Measurements from ENCODE around the gene CLMN.

The CLMN gene

GRCh38 chr14:95353007-95353406 lies 33.3 kb upstream of the CLMN start:
- H3K36me3 ChIP-seq (ENCODE audit: insufficient read depth, low read length) = no peaks in the 10 kb centered on the region
- no peaks in the 10 kb centered on the region for H3K4me1 ChIP-seq (ENCODE audit: insufficient read depth, low read length)
- H3K4me3 ChIP-seq (ENCODE audit: low read length) = no peak overlapping the region
- H2AFZ ChIP-seq (ENCODE audit: low read depth, low read length) = no peak overlapping the region
- no peaks in the 10 kb centered on the region for H3K9me3 ChIP-seq (ENCODE audit: low read length)
- no peaks in the 10 kb centered on the region for H3K27me3 ChIP-seq (ENCODE audit: insufficient read depth, low read length)

- Histone ChIP-seq H3K4me1 (ENCODE audit: insufficient read depth, low read length) (no peaks in the 10 kb centered on the region), H3K4me3 (ENCODE audit: low read length) (no peak overlapping the region), H3K36me3 (ENCODE audit: insufficient read depth, low read length) (no peaks in the 10 kb centered on the region), H3K27me3 (ENCODE audit: insufficient read depth, low read length) (no peaks in the 10 kb centered on the region), H2AFZ (ENCODE audit: low read depth, low read length) (no peak overlapping the region), H3K9me3 (ENCODE audit: low read length) (no peaks in the 10 kb centered on the region)
These were observed 32.8 kb upstream of the CLMN start for GRCh38 chr14:95352481-95352880.

- H3K27me3 ChIP-seq (ENCODE audit: insufficient read depth, low read length) = no peaks in the 10 kb centered on the region
- H3K9me3 ChIP-seq (ENCODE audit: low read length) = no peaks in the 10 kb centered on the region
- H3K4me1 ChIP-seq (ENCODE audit: insufficient read depth, low read length) = no peaks in the 10 kb centered on the region
- H3K4me3 ChIP-seq (ENCODE audit: low read length) = no peak overlapping the region
- H2AFZ ChIP-seq (ENCODE audit: low read depth, low read length) = no peak overlapping the region
- no peaks in the 10 kb centered on the region for H3K36me3 ChIP-seq (ENCODE audit: insufficient read depth, low read length)
These were observed 29.5 kb upstream of the CLMN start for GRCh38 chr14:95349241-95349640.

- Histone ChIP-seq H3K9me3 (ENCODE audit: low read length) (no peaks in the 10 kb centered on the region), H3K27me3 (ENCODE audit: insufficient read depth, low read length) (no peaks in the 10 kb centered on the region), H3K36me3 (ENCODE audit: insufficient read depth, low read length) (no peaks in the 10 kb centered on the region), H3K4me3 (ENCODE audit: low read length) (no peak overlapping the region), H2AFZ (ENCODE audit: low read depth, low read length) (no peak overlapping the region), H3K4me1 (ENCODE audit: insufficient read depth, low read length) (no peaks in the 10 kb centered on the region)
These were observed 28.8 kb upstream of the CLMN start for GRCh38 chr14:95348395-95349080.

GRCh38 chr14:95346820-95347219 lies 27.1 kb upstream of the CLMN start:
- no peaks in the 10 kb centered on the region for H3K4me1 ChIP-seq (ENCODE audit: insufficient read depth, low read length)
- H3K9me3 ChIP-seq (ENCODE audit: low read length) = no peaks in the 10 kb centered on the region
- no peak overlapping the region for H3K4me3 ChIP-seq (ENCODE audit: low read length)
- H2AFZ ChIP-seq (ENCODE audit: low read depth, low read length) = no peak overlapping the region
- H3K36me3 ChIP-seq (ENCODE audit: insufficient read depth, low read length) = no peaks in the 10 kb centered on the region
- H3K27me3 ChIP-seq (ENCODE audit: insufficient read depth, low read length) = no peaks in the 10 kb centered on the region

GRCh38 chr14:95346266-95346665 lies 26.6 kb upstream of the CLMN start:
- Histone ChIP-seq H3K27me3 (ENCODE audit: insufficient read depth, low read length) (no peaks in the 10 kb centered on the region), H3K9me3 (ENCODE audit: low read length) (no peaks in the 10 kb centered on the region), H3K4me3 (ENCODE audit: low read length) (no peak overlapping the region)

GRCh38 chr14:95345032-95345431 lies 25.3 kb upstream of the CLMN start:
- no peaks in the 10 kb centered on the region for H3K9me3 ChIP-seq (ENCODE audit: low read length)
- no peaks in the 10 kb centered on the region for H3K27me3 ChIP-seq (ENCODE audit: insufficient read depth, low read length)
- no peaks in the 10 kb centered on the region for H3K4me1 ChIP-seq (ENCODE audit: insufficient read depth, low read length)
- no peak overlapping the region for H3K4me3 ChIP-seq (ENCODE audit: low read length)
- no peaks in the 10 kb centered on the region for H3K36me3 ChIP-seq (ENCODE audit: insufficient read depth, low read length)
- H2AFZ ChIP-seq (ENCODE audit: low read depth, low read length) = no peak overlapping the region

More at GRCh38 chr14:95346266-95346665, 26.6 kb upstream of the CLMN start:
- no peaks in the 10 kb centered on the region for H3K36me3 ChIP-seq (ENCODE audit: insufficient read depth, low read length)
- no peaks in the 10 kb centered on the region for H3K4me1 ChIP-seq (ENCODE audit: insufficient read depth, low read length)
- H2AFZ ChIP-seq (ENCODE audit: low read depth, low read length) = no peak overlapping the region

- Histone ChIP-seq H3K4me3 (ENCODE audit: low read length) (no peak overlapping the region), H3K9me3 (ENCODE audit: low read length) (no peaks in the 10 kb centered on the region), H3K36me3 (ENCODE audit: insufficient read depth, low read length) (no peaks in the 10 kb centered on the region), H2AFZ (ENCODE audit: low read depth, low read length) (no peak overlapping the region), H3K27me3 (ENCODE audit: insufficient read depth, low read length) (no peaks in the 10 kb centered on the region), H3K4me1 (ENCODE audit: insufficient read depth, low read length) (no peaks in the 10 kb centered on the region)
These were observed 24.8 kb upstream of the CLMN start for GRCh38 chr14:95344536-95344935.

- H3K27me3 ChIP-seq (ENCODE audit: insufficient read depth, low read length) = no peaks in the 10 kb centered on the region
- no peaks in the 10 kb centered on the region for H3K36me3 ChIP-seq (ENCODE audit: insufficient read depth, low read length)
- H3K4me3 ChIP-seq (ENCODE audit: low read length) = no peak overlapping the region
- H3K9me3 ChIP-seq (ENCODE audit: low read length) = no peaks in the 10 kb centered on the region
- H3K4me1 ChIP-seq (ENCODE audit: insufficient read depth, low read length) = no peaks in the 10 kb centered on the region
- H2AFZ ChIP-seq (ENCODE audit: low read depth, low read length) = no peak overlapping the region
These were observed 21.9 kb upstream of the CLMN start for GRCh38 chr14:95341564-95341963.

- H3K9me3 ChIP-seq (ENCODE audit: low read length) = no peaks in the 10 kb centered on the region
- H3K36me3 ChIP-seq (ENCODE audit: insufficient read depth, low read length) = no peaks in the 10 kb centered on the region
- no peaks in the 10 kb centered on the region for H3K4me1 ChIP-seq (ENCODE audit: insufficient read depth, low read length)
- no peaks in the 10 kb centered on the region for H3K27me3 ChIP-seq (ENCODE audit: insufficient read depth, low read length)
- H3K4me3 ChIP-seq (ENCODE audit: low read length) = no peak overlapping the region
- H2AFZ ChIP-seq (ENCODE audit: low read depth, low read length) = no peak overlapping the region
These were observed 21.4 kb upstream of the CLMN start for GRCh38 chr14:95341115-95341514.

- Histone ChIP-seq H2AFZ (ENCODE audit: low read depth, low read length) (no peak overlapping the region), H3K9me3 (ENCODE audit: low read length) (no peaks in the 10 kb centered on the region), H3K36me3 (ENCODE audit: insufficient read depth, low read length) (no peaks in the 10 kb centered on the region), H3K4me1 (ENCODE audit: insufficient read depth, low read length) (no peaks in the 10 kb centered on the region), H3K4me3 (ENCODE audit: low read length) (no peak overlapping the region), H3K27me3 (ENCODE audit: insufficient read depth, low read length) (no peaks in the 10 kb centered on the region)
These were observed 20.5 kb upstream of the CLMN start for GRCh38 chr14:95340201-95340697.

- H3K4me1 ChIP-seq (ENCODE audit: insufficient read depth, low read length) = no peaks in the 10 kb centered on the region
- H3K27me3 ChIP-seq (ENCODE audit: insufficient read depth, low read length) = no peaks in the 10 kb centered on the region
- no peaks in the 10 kb centered on the region for H3K36me3 ChIP-seq (ENCODE audit: insufficient read depth, low read length)
- H2AFZ ChIP-seq (ENCODE audit: low read depth, low read length) = no peak overlapping the region
- no peak overlapping the region for H3K4me3 ChIP-seq (ENCODE audit: low read length)
- no peaks in the 10 kb centered on the region for H3K9me3 ChIP-seq (ENCODE audit: low read length)
These were observed 19.7 kb upstream of the CLMN start for GRCh38 chr14:95339301-95339865.

GRCh38 chr14:95338436-95338835 lies 18.7 kb upstream of the CLMN start:
- Histone ChIP-seq H3K27me3 (ENCODE audit: insufficient read depth, low read length) (peaks cover 3% of the 10 kb centered on the region), H3K36me3 (ENCODE audit: insufficient read depth, low read length) (no peaks in the 10 kb centered on the region), H3K4me1 (ENCODE audit: insufficient read depth, low read length) (no peaks in the 10 kb centered on the region), H3K9me3 (ENCODE audit: low read length) (no peaks in the 10 kb centered on the region), H3K4me3 (ENCODE audit: low read length) (no peak overlapping the region), H2AFZ (ENCODE audit: low read depth, low read length) (no peak overlapping the region)
